Measurements from ENCODE around the gene FUT7.
"Not testable (repeated sequence)": the region's sequence is repeated elsewhere in the genome, so short reads cannot be mapped to it uniquely, and the experiment has no call there.

Gene FUT7

GRCh38 chr9:137017071-137017470 lies 14.8 kb downstream of the FUT7 start:
- DNase-seq = no peak

GRCh38 chr9:137016436-137016835 lies 15.5 kb downstream of the FUT7 start:
- DNase-seq = no peak

GRCh38 chr9:137015976-137016375 lies 15.9 kb downstream of the FUT7 start:
- DNase-seq = no peak

DNA sequence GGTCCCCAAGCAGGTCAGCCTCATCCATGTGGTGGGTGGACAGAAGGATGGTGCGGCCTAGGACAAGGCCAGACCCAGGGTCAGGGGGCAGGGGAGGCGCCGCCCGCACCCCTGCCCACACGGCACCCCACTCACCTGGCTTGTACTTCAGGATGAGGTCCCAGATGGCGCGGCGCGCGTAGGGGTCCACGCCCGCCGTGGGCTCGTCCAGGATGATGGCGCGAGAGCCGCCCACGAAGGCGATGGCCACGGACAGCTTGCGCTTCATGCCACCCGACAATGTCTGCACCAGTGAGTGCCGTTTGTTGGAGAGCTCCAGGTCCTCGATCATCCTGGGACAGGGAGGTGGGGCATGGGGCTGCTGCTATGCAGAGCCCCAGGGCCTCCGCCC lies 16.4 kb downstream of the FUT7 start:
- no peak for DNase-seq

GRCh38 chr9:137014776-137015539 lies 16.9 kb downstream of the FUT7 start:
- no peak for DNase-seq

DNA sequence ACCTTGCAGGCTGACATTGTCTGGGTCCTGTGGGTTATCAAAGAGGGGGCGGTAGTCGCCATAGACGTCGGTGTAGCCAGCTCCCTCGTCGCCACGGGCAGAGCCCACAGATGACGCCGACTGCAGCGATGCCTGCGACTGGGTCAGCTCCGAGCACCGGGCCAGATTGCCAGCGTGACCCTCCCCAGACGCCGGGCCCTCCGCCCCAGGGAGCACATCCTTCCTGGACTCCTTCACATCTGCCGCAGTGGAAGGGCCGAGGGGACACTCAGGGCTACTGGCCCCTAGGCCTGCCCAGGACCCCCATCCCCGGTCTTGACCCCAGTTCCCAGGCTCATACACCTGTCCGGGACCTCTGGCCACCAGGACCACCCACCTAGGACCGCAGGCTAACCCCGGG lies 17.7 kb downstream of the FUT7 start:
- DNase-seq = no peak

GRCh38 chr9:137013571-137013940 lies 18.3 kb downstream of the FUT7 start:
- no peak for DNase-seq

DNA sequence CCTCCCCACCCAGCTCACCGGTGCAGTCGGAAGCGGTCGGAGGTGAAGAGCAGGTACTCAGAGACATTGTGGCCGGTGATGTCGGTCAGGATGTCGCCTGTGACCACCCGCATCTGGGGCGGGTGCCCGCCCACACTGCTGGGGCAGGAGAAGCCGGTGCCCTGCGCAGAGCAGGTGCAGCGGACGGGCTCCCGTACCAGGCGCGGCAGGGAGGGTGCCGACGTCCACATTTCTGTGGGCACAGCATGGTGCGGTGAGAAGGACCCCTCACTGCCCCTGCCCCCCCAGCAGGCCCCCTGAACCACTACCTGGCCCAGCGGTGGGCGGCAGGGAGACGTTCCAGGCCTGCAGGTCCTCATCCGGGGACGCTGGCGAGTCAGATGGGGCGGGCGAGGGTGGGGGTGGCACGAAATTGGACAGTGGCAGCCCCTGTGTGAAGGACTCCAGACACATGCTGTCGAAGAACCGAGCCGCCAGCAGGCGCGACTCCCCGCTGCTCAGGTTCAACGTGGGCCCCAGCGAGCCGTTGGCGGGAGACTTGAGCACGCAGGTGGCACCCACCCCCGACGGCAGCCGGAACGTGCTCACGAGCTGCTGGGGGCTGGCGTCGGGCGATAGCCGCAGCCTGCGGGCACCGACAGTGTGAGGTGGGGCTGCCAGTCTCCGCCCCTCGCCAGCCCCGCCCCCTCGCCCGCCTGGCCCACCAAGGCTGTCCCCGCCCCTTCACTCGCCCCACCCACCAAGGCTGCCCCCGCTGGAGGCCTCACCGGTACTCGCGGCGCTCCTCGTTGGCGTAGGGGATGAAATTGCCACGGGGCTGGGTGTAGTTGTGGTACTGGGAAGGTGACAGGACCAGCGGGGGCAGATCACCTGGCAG lies 19.0 kb downstream of the FUT7 start:
- no peak for DNase-seq

DNA sequence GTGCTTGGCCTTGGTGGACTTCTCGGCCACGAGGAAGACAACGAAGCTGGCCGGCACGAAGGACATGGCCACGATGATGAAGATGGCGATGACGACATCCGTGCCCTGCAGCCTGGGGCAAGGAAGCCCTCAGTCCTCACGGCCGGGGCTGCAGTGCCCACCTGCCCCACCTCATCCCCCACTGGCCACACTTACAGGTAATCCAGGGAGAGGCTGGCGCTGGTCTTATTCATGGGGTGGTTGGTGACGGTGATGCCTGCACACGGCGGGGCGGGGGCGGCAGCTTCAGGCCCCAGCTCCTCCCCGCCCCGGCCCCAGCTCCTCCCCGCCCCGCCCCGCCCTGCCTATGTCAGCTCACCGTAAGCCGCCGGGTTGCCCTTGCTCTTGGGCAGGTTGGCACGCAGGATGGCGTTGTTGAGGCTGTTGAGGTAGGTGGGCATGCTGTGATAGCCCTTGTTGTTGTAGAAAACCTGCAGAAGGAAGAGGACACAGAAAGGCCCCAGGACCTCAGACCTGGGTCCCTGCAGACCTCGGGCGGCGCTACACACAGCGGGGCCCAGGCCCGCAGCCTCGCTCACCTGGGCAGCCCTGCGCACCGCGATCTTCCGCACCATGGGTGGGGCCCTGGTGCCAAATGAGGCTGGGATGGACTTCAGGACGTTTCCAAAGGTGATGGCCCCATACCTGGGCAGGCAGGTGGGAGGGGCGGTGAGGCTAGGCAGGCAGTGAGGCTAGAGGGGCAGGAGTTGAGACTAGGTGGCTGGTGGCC lies 19.8 kb downstream of the FUT7 start:
- no peak for DNase-seq

DNA sequence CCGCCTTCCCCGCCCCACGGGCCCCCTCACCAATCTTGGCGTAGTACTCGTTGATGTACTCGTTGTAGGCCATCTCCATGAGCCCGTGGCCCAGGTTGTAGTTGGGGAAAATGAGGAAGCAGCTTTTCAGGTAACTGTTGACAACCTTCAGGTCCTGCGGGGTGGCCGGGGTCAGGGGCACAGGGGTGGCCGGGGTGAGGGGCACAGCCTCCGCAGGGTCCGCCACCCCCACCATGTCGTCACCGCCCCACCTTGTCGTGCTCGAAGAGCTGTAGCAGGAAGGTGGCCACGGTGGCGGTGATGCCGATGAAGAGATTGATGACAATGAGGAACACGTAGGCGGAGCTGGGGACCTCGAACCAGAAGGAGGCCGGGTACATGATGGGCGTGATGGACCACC lies 20.7 kb downstream of the FUT7 start:
- no peak for DNase-seq

DNA sequence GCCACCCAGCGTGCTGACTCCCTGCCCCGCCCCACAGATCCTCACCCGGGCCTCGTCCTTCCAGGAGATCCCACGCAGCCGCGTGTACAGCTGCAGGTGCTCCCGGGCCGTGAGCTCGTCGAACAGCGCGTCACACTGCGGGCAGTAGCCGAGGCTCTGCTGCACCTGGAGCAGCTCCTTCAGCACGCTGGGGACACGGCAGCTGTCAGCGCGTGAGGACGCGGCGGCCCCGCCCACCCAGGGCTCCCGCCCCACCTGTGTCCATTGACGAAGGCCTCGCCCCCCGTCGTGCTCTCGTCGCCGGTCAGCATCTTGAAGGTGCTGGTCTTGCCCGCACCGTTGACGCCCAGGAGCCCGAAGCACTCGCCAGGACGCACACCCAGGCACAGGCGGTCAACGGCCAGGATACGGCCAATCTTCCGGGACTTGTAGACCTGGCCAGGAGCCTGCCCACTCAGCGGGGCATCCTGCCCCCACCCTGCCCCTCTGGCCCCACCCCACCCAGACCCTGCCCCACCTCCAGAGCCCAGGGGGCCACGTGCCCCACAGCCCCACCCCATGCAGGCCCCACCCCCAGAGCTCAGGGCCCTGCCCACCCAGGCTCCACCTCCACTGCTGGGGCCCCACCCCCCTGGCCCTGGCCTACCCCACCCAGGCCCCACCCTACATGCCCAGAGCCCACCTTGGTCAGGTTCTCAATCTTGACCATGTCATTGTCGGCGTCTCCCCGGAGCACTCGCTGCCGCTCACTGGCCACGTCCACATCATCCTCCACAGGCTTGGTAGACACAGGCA lies 21.8 kb downstream of the FUT7 start:
- DNase-seq = no peak

DNA sequence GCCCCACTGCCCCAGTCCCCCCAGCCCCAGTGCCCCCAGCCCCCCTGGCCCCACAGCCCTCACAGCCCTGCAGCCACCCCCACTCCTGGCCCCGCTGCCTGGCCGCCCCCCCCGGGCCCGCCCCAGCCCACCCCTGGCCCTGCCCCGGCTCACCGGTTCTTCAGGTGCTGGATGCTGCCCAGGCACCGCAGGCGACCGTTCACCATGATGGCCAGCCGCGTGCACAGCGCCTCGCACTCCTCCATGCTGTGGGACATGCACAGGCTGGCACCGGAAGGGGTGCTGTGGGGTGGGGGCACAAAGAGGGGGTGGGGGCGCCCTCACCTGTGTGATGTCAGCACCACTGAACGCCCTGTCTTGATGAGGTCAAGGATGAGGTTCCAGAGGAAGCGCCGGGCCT lies 22.7 kb downstream of the FUT7 start:
- no peak for DNase-seq

DNA sequence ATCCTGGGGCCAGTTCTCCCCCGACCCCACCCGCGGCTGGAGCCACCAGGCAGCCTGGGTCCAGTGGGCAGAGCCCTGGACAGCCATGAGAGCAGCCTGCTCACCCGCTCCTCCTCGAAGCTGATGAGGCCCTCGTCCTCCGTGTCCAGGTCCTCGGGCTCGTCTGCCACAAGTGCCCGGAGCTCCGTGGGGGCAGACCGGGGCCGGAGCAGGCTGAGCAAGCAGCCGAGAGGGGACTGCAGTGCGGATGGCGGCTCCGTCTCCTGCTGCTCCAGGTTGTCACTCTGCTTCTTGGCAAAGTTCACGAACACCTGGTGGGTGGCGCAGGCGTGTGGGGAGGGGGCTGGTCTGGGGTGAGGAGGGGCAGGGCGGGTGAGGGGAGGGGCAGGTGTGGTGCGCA lies 23.6 kb downstream of the FUT7 start:
- DNase-seq = no peak

GRCh38 chr9:137007816-137008270 lies 24.0 kb downstream of the FUT7 start:
- no peak for DNase-seq

GRCh38 chr9:137007108-137007815 lies 24.6 kb downstream of the FUT7 start:
- DNase-seq = no peak

DNA sequence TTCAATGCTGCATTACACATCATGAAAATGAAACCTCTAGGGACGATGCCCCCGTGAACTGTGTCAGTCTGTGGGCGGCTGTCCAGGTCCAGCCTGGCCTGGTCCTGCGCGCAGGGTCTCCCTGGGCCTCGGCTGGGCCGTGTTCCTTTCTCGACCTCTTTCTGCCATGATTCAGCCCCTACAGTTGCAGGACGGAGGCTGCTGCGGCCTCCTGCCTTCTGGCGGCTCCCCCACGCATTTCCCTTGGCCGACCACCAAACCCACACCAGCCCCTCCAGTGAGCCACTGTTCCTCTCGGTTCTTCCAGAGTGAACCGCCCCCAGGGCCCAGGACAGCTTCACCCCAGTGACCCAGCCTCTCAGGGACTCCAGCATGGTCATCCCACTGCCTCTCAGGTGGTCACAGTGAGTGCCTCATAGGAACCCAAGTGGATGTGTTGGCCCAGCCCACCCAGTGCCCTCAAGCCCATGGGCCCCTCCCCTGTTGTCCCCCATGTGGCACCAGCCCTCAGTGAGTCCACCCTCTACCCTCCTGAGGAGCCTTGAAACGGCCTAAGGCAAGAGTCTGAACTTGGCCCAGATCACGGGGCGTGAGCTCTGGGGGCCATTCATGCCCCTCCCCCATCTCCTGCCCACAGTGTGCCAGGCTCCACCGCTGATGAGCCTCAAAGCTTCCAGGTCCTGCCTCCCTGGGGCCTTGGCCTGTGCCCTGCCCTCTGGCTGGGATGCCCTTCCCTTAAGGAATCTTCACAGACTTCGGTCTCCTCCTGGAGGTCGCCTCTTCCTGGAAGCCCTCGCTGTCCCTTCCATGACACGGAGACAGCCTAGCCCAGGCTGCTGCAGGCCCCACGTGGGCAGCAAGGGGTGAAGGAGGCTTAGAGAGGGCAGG lies 25.5 kb downstream of the FUT7 start:
- DNase-seq = no peak

- not testable (repeated sequence) for DNase-seq
Measured at GRCh38 chr9:137004285-137004684, 27.6 kb downstream of the FUT7 start.

DNA sequence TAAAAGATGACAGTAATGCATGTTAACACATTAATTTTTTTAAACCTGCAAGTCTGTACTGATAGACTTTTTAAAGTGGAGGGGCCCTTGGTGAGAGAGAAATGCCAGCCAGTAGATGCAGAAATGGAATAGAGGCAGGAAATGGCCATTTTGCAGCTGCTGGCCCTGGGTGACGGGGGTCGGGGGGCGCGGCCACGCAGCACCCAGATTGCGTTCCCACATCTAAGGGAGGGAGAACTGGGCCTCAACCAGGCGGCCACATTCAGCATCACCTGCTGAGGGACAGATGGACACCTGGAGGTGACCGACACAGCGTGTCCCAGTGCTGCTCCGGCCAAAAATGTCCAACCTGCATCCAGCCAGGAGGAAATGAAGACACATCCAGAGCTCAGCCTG lies 29.2 kb downstream of the FUT7 start:
- DNase-seq = no peak

- DNase-seq = no peak
Measured at GRCh38 chr9:137001857-137002645, 29.8 kb downstream of the FUT7 start.
